ENCODE data around the gene PDPN. TPM values are rescaled to one million over a fixed set of nuclear protein-coding genes. Genes with fewer than 3 reads are reported as not detected.

Gene PDPN
- total and polyA plus RNA-seq, 2 of the 4 experiments (the other 2 are of a cell fraction) = 0.31 TPM; not detected in 1

- no peak overlapping the region for H3K27ac ChIP-seq (ENCODE audit: insufficient read depth, low read length)
- no peak overlapping the region for H3K4me2 ChIP-seq (ENCODE audit: low read depth, low read length)
- no peak overlapping the region for H2BK15ac ChIP-seq (ENCODE audit: low read depth, low read length)
- no peak overlapping the region for H3K14ac ChIP-seq (replicated peaks; ENCODE audit: low read depth, low read length)
- H3K4me1 ChIP-seq (ENCODE audit: control insufficient read depth, insufficient read depth, low read length) = no peaks in the 10 kb centered on the region
- H4K91ac ChIP-seq (ENCODE audit: insufficient read depth, low read depth, low read length) = no peak overlapping the region
- H2BK5ac ChIP-seq (ENCODE audit: low read depth, low read length, poor library complexity, severe bottlenecking) = no peak overlapping the region
- peaks cover 25% of the 10 kb centered on the region for H3K9me3 ChIP-seq (ENCODE audit: control insufficient read depth, insufficient read depth, low read length)
- H4K20me1 ChIP-seq (ENCODE audit: insufficient read depth, low read length) = no peaks in the 10 kb centered on the region
- H3K36me3 ChIP-seq (ENCODE audit: control insufficient read depth, insufficient read depth, low read length) = no peaks in the 10 kb centered on the region
- H3K18ac ChIP-seq (ENCODE audit: low read depth, low read length) = no peak overlapping the region
- no peak overlapping the region for H4K5ac ChIP-seq (ENCODE audit: low read depth, low read length)
- DNase-seq = no peak
- intact Hi-C loops (cut with micrococcal nuclease) = no loop called here
- no peak overlapping the region for H2AK5ac ChIP-seq (ENCODE audit: low read depth, low read length)
- no peak overlapping the region for H3K4me3 ChIP-seq (ENCODE audit: insufficient read depth, low read depth, low read length)
- ATAC-seq (ENCODE audit: low read depth) = no peak
- ChIA-PET POLR2A (ENCODE audit: unreplicated experiment) (no interaction called here), CTCF (no interaction called here)
- H2BK120ac ChIP-seq (ENCODE audit: low read depth, low read length) = no peak overlapping the region
- no TSS peak for BruUV-seq (replicated peaks)
- H3K9ac ChIP-seq (ENCODE audit: low read depth, low read length) = no peak overlapping the region
- H3K23ac ChIP-seq (ENCODE audit: low read depth, low read length) = no peak overlapping the region
- H3K4ac ChIP-seq (ENCODE audit: low read depth, low read length) = no peak overlapping the region
- H3K56ac ChIP-seq (ENCODE audit: extremely low read depth, insufficient read depth, low read length) = no peak overlapping the region
- no peak overlapping the region for H4K8ac ChIP-seq (ENCODE audit: low read depth in 2 of 2, low read length in 2 of 2)
- no peak overlapping the region for H2BK20ac ChIP-seq (ENCODE audit: low read depth, low read length)
- H3K9me1 ChIP-seq (ENCODE audit: insufficient read depth, low read length) = no peaks in the 10 kb centered on the region
- no peaks in the 10 kb centered on the region for H3K27me3 ChIP-seq (ENCODE audit: control insufficient read depth, insufficient read depth, low read length)
- 88% methylated on average over 3 of the region's 4 CpGs; no CpG with 5 or more reads in 1 of the 2 experiments for WGBS, 2 experiments (ENCODE audit: extremely low coverage in 2 of 2, insufficient read length in 1 of 2)
- H3K79me1 ChIP-seq (ENCODE audit: low read depth in 1 of 2, low read length in 2 of 2) = no peaks in the 10 kb centered on the region
- H2AK9ac ChIP-seq (replicated peaks; ENCODE audit: low read depth, low read length, poor library complexity) = no peak overlapping the region
- in situ Hi-C loops (cut with MboI; ENCODE audit: low sequenced_read_pairs) = no loop called here
- no peak for TF ChIP-seq POLR2A (IDR thresholded peaks at IDR 0.05; ENCODE audit: low read depth, low read length)
- no peak for TF ChIP-seq RCOR1 (IDR thresholded peaks at IDR 0.05; ENCODE audit: insufficient replicate concordance, low read length)
- no peak for TF ChIP-seq CEBPB (IDR thresholded peaks at IDR 0.05; ENCODE audit: low read depth, low read length)
- dilution Hi-C loops (cut with HindIII; ENCODE audit: low sequenced_read_pairs, unreplicated experiment) = no loop called here
- no peak overlapping the region for H2AFZ ChIP-seq (replicated peaks; ENCODE audit: low read length, poor library complexity)
Measured at GRCh38 chr1:13622446-13622845, 38.8 kb downstream of the PDPN start.

Measured in IMR-90 (cell line).